ENCODE measurements around the gene IL4R.
A peak's percentile ranks its signal among the peaks of the same experiment; 100 is the strongest.

Gene IL4R

GRCh38 chr16:27350006-27350405, 36.2 kb downstream of the IL4R start:
- H3K4me1 ChIP-seq (ENCODE audit: control insufficient read depth, insufficient read depth, low read depth, low read length) = peaks cover 2% of the 10 kb centered on the region
- H3K9ac ChIP-seq (ENCODE audit: low read length) = no peak overlapping the region
- no peak overlapping the region for H3K4ac ChIP-seq (ENCODE audit: low read depth in 1 of 2, low read length in 2 of 2)
- H4K8ac ChIP-seq (ENCODE audit: low read length) = no peak overlapping the region
- no peak overlapping the region for H2BK5ac ChIP-seq (ENCODE audit: low read depth, low read length, poor library complexity, severe bottlenecking)
- no peak overlapping the region for H3K4me3 ChIP-seq (ENCODE audit: insufficient read depth in 1 of 2, low read depth in 1 of 2, low read length in 2 of 2)
- no peak overlapping the region for H2BK12ac ChIP-seq (ENCODE audit: low read length in 2 of 2)
- no peak overlapping the region for H2BK120ac ChIP-seq (ENCODE audit: low read depth, low read length)
- H3K18ac ChIP-seq (ENCODE audit: low read depth in 1 of 2, low read length in 2 of 2) = no peak overlapping the region
- no peak overlapping the region for H4K91ac ChIP-seq (ENCODE audit: low read length)
- H3K14ac ChIP-seq (ENCODE audit: low read length in 2 of 2) = no peak overlapping the region
- H3K9me3 ChIP-seq (ENCODE audit: control insufficient read depth, low read length) = no peaks in the 10 kb centered on the region
- H3K4me2 ChIP-seq (ENCODE audit: low read length, poor library complexity, severe bottlenecking) = no peak overlapping the region
- H3K23ac ChIP-seq (ENCODE audit: low read length in 2 of 2) = no peak overlapping the region
- H3K36me3 ChIP-seq (ENCODE audit: control insufficient read depth in 1 of 2, insufficient read depth in 2 of 2, low read depth in 1 of 2, low read length in 2 of 2) = peaks cover 78 to 99% of the 10 kb centered on the region in 2 experiments
- no peak for DNase-seq
- H3K27me3 ChIP-seq (ENCODE audit: control insufficient read depth in 1 of 2, insufficient read depth in 1 of 2, low read length in 2 of 2) = no peaks in the 10 kb centered on the region
- H2AFZ ChIP-seq (ENCODE audit: low read depth, low read length) = no peak overlapping the region
- H3K27ac ChIP-seq (ENCODE audit: low read length, poor library complexity, severe bottlenecking) = no peak overlapping the region
- H3K79me1 ChIP-seq (replicated peaks; ENCODE audit: low read length, poor library complexity, severe bottlenecking) = peaks cover 44% of the 10 kb centered on the region
- no peak overlapping the region for H2BK15ac ChIP-seq (ENCODE audit: low read depth, poor library complexity, severe bottlenecking)
- 90% methylated on average over 2 of the region's 3 CpGs for WGBS
- no peak overlapping the region for H2AK5ac ChIP-seq (ENCODE audit: low read length, severe bottlenecking)

DNA sequence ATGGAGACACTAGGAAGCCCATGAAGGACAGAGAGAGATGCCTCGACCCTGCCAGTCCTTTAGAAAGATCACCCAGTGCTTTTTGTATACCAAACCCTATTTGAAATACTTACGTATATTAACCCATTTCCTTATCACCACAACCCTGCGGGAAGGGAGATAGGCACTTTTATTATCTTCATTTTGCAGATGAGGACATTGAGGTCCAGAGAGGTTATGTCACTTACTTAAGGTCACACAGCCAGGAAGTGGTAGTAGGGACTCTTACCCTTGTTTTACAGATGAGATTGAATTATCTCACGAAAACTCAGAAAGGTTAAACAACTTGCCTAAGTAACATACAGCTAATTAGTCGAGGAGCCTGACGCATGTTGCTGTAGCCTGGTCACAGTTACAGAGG, 38.2 kb downstream of the IL4R start:
- H3K4me3 ChIP-seq (ENCODE audit: insufficient read depth in 1 of 2, low read depth in 1 of 2, low read length in 2 of 2) = no peak overlapping the region
- H2BK5ac ChIP-seq (ENCODE audit: low read depth, low read length, poor library complexity, severe bottlenecking) = no peak overlapping the region
- H3K79me1 ChIP-seq (replicated peaks; ENCODE audit: low read length, poor library complexity, severe bottlenecking) = peaks cover 50% of the 10 kb centered on the region
- H3K14ac ChIP-seq (ENCODE audit: low read length in 2 of 2) = no peak overlapping the region
- H3K27ac ChIP-seq (ENCODE audit: low read length, poor library complexity, severe bottlenecking) = no peak overlapping the region
- no peaks in the 10 kb centered on the region for H3K27me3 ChIP-seq (ENCODE audit: control insufficient read depth in 1 of 2, insufficient read depth in 1 of 2, low read length in 2 of 2)
- H3K4ac ChIP-seq (ENCODE audit: low read depth in 1 of 2, low read length in 2 of 2) = no peak overlapping the region
- no peak overlapping the region for H2BK15ac ChIP-seq (ENCODE audit: low read depth, poor library complexity, severe bottlenecking)
- H3K36me3 ChIP-seq (ENCODE audit: control insufficient read depth in 1 of 2, insufficient read depth in 2 of 2, low read depth in 1 of 2, low read length in 2 of 2) = peaks cover 77 to 98% of the 10 kb centered on the region in 2 experiments
- H2BK120ac ChIP-seq (ENCODE audit: low read depth, low read length) = no peak overlapping the region
- no peak overlapping the region for H3K4me2 ChIP-seq (ENCODE audit: low read length, poor library complexity, severe bottlenecking)
- no peak overlapping the region for H2BK12ac ChIP-seq (ENCODE audit: low read length in 2 of 2)
- H3K23ac ChIP-seq (ENCODE audit: low read length in 2 of 2) = no peak overlapping the region
- no peaks in the 10 kb centered on the region for H3K9me3 ChIP-seq (ENCODE audit: control insufficient read depth, low read length)
- no peak overlapping the region for H3K9ac ChIP-seq (ENCODE audit: low read length)
- DNase-seq = no peak
- no peak overlapping the region for H4K8ac ChIP-seq (ENCODE audit: low read length)
- WGBS = 96% methylated on average over 5 of the region's 6 CpGs
- H2AFZ ChIP-seq (ENCODE audit: low read depth, low read length) = no peak overlapping the region
- H3K4me1 ChIP-seq (ENCODE audit: control insufficient read depth, insufficient read depth, low read depth, low read length) = peaks cover 5% of the 10 kb centered on the region
- no peak overlapping the region for H2AK5ac ChIP-seq (ENCODE audit: low read length, severe bottlenecking)
- H3K18ac ChIP-seq (ENCODE audit: low read depth in 1 of 2, low read length in 2 of 2) = no peak overlapping the region
- no peak overlapping the region for H4K91ac ChIP-seq (ENCODE audit: low read length)

DNA sequence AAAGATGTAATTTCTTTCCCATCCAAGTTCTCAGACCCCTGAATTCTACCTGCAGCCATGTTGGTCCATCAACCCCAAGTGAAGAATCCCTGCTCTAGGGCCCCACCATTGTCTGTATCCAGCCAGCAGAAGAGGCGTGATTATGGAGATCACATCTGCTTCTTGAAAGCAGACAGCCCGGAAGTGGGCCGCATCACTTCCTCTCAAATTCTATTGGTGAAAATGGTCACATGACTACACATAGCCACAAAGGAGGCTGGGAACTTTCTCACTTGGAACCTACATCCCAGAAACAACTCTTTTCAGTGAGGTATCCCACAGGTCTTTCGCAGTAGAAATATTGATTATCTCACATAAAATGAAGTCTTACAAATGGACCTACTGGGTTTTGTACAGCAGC, 40.1 kb downstream of the IL4R start:
- Histone ChIP-seq H2BK15ac (ENCODE audit: low read depth, poor library complexity, severe bottlenecking) (no peak overlapping the region), H3K9me3 (ENCODE audit: control insufficient read depth, low read length) (no peaks in the 10 kb centered on the region), H3K4me2 (ENCODE audit: low read length, poor library complexity, severe bottlenecking) (no peak overlapping the region), H3K4me1 (ENCODE audit: control insufficient read depth, insufficient read depth, low read depth, low read length) (peaks cover 3% of the 10 kb centered on the region), H3K14ac (ENCODE audit: low read length in 2 of 2) (no peak overlapping the region), H3K27me3 (ENCODE audit: control insufficient read depth in 1 of 2, insufficient read depth in 1 of 2, low read length in 2 of 2) (no peaks in the 10 kb centered on the region), H2BK120ac (ENCODE audit: low read depth, low read length) (no peak overlapping the region), H2BK5ac (ENCODE audit: low read depth, low read length, poor library complexity, severe bottlenecking) (no peak overlapping the region), H3K79me1 (replicated peaks; ENCODE audit: low read length, poor library complexity, severe bottlenecking) (peaks cover 41% of the 10 kb centered on the region), H3K9ac (ENCODE audit: low read length) (no peak overlapping the region), H3K27ac (ENCODE audit: low read length, poor library complexity, severe bottlenecking) (no peak overlapping the region), H3K36me3 (ENCODE audit: control insufficient read depth in 1 of 2, insufficient read depth in 2 of 2, low read depth in 1 of 2, low read length in 2 of 2) (peaks cover 73 to 96% of the 10 kb centered on the region in 2 experiments), H3K4ac (ENCODE audit: low read depth in 1 of 2, low read length in 2 of 2) (no peak overlapping the region), H2AK5ac (ENCODE audit: low read length, severe bottlenecking) (no peak overlapping the region), H2AFZ (ENCODE audit: low read depth, low read length) (no peak overlapping the region), H3K18ac (ENCODE audit: low read depth in 1 of 2, low read length in 2 of 2) (no peak overlapping the region), H4K8ac (ENCODE audit: low read length) (no peak overlapping the region), H3K23ac (ENCODE audit: low read length in 2 of 2) (no peak overlapping the region), H4K91ac (ENCODE audit: low read length) (no peak overlapping the region), H2BK12ac (ENCODE audit: low read length in 2 of 2) (no peak overlapping the region), H3K4me3 (ENCODE audit: insufficient read depth in 1 of 2, low read depth in 1 of 2, low read length in 2 of 2) (no peak overlapping the region)
- 99% methylated on average over 4 of the region's 4 CpGs for WGBS
- DNase-seq = no peak

GRCh38 chr16:27355610-27356009, 41.8 kb downstream of the IL4R start:
- peaks cover 3% of the 10 kb centered on the region for H3K4me1 ChIP-seq (ENCODE audit: control insufficient read depth, insufficient read depth, low read depth, low read length)
- no peak overlapping the region for H3K9ac ChIP-seq (ENCODE audit: low read length)
- WGBS = 74% methylated on average over 7 of the region's 12 CpGs
- no peak overlapping the region for H2BK12ac ChIP-seq (ENCODE audit: low read length in 2 of 2)
- H2BK120ac ChIP-seq (ENCODE audit: low read depth, low read length) = peak overlapping the region; percentile 35
- no peak overlapping the region for H3K14ac ChIP-seq (ENCODE audit: low read length in 2 of 2)
- no peak overlapping the region for H3K23ac ChIP-seq (ENCODE audit: low read length in 2 of 2)
- no peak overlapping the region for H3K4me3 ChIP-seq (ENCODE audit: insufficient read depth in 1 of 2, low read depth in 1 of 2, low read length in 2 of 2)
- H2AK5ac ChIP-seq (ENCODE audit: low read length, severe bottlenecking) = no peak overlapping the region
- H3K4ac ChIP-seq (ENCODE audit: low read depth in 1 of 2, low read length in 2 of 2) = no peak overlapping the region
- no peaks in the 10 kb centered on the region for H3K27me3 ChIP-seq (ENCODE audit: control insufficient read depth in 1 of 2, insufficient read depth in 1 of 2, low read length in 2 of 2)
- H3K27ac ChIP-seq (ENCODE audit: low read length, poor library complexity, severe bottlenecking) = no peak overlapping the region
- H3K79me1 ChIP-seq (replicated peaks; ENCODE audit: low read length, poor library complexity, severe bottlenecking) = peaks cover 35% of the 10 kb centered on the region
- H2BK5ac ChIP-seq (ENCODE audit: low read depth, low read length, poor library complexity, severe bottlenecking) = no peak overlapping the region
- H3K36me3 ChIP-seq (ENCODE audit: control insufficient read depth in 1 of 2, insufficient read depth in 2 of 2, low read depth in 1 of 2, low read length in 2 of 2) = peaks cover 78 to 93% of the 10 kb centered on the region in 2 experiments
- H2AFZ ChIP-seq (ENCODE audit: low read depth, low read length) = no peak overlapping the region
- no peak overlapping the region for H4K91ac ChIP-seq (ENCODE audit: low read length)
- H3K18ac ChIP-seq (ENCODE audit: low read depth in 1 of 2, low read length in 2 of 2) = no peak overlapping the region
- H3K9me3 ChIP-seq (ENCODE audit: control insufficient read depth, low read length) = peaks cover 4% of the 10 kb centered on the region
- peak; percentile 36 for DNase-seq
- H4K8ac ChIP-seq (ENCODE audit: low read length) = peak overlapping the region; percentile 4
- H3K4me2 ChIP-seq (ENCODE audit: low read length, poor library complexity, severe bottlenecking) = no peak overlapping the region
- H2BK15ac ChIP-seq (ENCODE audit: low read depth, poor library complexity, severe bottlenecking) = no peak overlapping the region
